Activated CD8-positive, alpha-beta memory T cell treated with anti-CD3 and anti-CD28 coated beads for 48 hours (primary cell): ENCODE results near the gene HTR3E.
A peak's percentile ranks its signal among the peaks of the same experiment; 100 is the strongest.

ENCODE experiments used
- DNase-seq, 3 experiments: peaks; one replicate each; pipeline ENCODE4 v3.0.0-alpha.2; 2020; ENCODE audit warnings: low read depth in 2 of 3, low spot score in 2 of 3

The HTR3E gene

DNA sequence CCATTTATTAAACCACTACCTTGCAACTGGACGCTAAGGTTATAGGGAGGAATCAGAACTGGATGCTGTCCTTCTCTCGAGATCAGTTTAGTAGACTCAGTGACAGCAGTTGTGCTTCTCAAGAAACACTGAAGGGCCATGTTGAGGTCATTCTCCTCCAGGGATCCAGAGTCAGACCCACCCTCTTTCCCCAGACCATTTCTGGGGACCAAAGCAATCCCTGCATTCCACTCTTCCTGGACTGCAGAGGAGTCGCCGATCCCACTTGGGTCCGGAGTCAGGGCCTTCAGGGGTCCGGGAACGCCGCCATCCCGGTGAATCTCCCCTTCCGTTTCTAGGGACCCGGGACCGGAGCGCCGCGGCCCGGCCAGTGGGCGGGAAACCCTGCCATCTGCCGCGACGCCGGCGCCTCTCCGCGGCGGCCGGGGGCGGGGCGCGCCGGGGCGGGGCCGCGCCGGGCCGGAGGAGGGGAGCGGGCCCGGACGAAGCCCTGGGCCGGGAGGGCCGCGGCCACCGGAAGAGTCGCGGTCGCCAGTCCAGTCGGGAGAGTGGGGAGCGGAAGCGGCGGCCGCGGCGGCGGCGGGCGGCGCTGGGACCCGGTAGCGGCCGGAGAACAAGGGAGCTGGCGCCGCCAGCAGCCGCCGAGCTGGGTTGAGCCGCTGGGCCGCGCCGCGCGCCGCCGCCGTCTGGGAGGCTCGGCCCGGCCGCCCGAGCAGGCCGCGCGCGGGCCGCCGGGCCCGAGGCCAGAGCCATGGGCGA, 58.2 kb downstream of the HTR3E start, which contains the start of gene DVL3:
Gene DVL3, plus strand, starts transcription at position 493 of the 759 bp plus-strand sequence. Its CDS starts 259 bp downstream, at position 752.
- peak in 1 of 3 experiments; percentile 13 for DNase-seq

DNA sequence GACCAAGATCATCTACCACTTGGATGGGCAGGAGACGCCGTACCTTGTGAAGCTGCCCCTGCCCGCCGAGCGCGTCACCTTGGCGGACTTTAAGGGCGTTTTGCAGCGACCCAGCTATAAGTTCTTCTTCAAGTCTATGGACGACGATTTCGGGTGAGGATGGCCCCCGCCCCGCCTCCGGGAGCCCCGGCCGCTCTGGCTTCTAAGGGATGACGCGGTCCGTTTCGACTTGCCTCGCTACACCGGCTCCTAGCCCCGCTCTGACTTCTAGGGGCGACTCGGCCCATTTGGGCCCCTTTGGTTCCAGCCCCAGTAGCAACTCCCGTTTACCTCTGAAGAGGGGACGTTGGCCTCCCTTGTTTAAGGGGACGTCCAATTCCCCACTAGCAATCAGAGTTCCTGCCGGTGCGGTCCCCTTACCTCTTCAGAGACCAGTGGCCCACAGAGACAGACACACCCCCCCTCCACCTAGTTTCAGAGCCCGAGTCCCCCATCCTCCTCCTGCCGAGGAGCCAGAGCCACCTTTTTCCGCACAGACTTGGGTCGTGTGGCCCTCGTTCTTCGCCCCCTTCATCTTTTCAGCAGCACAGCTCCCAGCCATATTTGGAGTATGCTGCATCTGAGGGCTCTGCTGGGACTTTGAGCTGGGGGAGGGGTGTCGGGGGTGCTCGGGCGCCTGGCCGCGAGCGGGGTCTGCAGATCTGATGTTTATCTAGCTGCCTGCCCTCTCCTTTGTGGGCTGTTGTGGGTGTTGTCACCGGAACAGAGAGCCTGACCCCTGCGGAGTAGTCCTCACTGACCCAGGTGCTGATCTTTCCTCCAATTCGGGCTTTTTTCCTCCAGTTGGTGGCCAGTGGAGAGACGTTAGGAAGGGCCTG, 59.0 kb downstream of the HTR3E start:
- DNase-seq = peak in 1 of 3 experiments; percentile 34

DNA sequence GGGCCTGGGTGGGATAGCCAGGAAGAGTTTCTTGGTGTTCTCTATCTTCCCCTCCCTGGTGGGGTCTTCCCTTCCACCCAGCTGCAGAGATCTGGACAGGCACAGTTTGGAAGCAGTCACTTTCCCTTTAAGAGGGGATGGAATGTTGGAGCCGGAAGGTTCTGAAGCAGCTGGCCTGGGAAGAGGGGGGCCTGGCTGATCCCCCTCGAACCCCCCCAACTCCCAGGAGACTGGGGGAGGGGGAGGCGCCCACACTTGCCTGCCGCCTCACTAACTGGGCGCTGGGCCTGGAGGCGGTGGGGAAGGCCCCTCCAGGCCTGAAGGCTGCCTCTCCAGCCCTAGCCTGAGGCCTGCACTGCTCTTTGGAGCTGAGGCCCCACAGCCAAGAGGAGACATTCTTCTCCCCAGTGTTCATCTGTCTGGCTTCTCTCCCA, 59.7 kb downstream of the HTR3E start:
- no peak for DNase-seq
